Keratinocyte (primary cell): ENCODE results near the gene TIAM2. TPM values are rescaled to one million over a fixed set of nuclear protein-coding genes. Genes with fewer than 3 reads are reported as not detected.

Experiments used
- DNase-seq: peaks from one replicate; pipeline ENCODE4 v3.0.0-alpha.2; 2011; ENCODE audit warnings: low read depth, missing footprints, low spot score
- FAIRE-seq: peaks from 2 replicates; lab custom pipeline; 2011; peaks lifted over from hg19 to GRCh38; lab: Jason Lieb, UNC
- H2AFZ ChIP-seq: 2 replicates; pipeline ENCODE4 v1.6.0; 2012; ENCODE audit warnings: low read length, control low read depth, inconsistent platforms; ENCODE audit not compliant: control insufficient read depth
- H3K27ac ChIP-seq: 2 replicates; pipeline ENCODE4 v1.5.1; 2011; ENCODE audit warnings: low read length; ENCODE audit not compliant: control insufficient read depth, insufficient read depth
- H3K27me3 ChIP-seq: 3 replicates; pipeline ENCODE4 v1.6.0; 2011; ENCODE audit warnings: low read length; ENCODE audit not compliant: control insufficient read depth, insufficient read depth; ENCODE audit errors: extremely low read depth
- H3K36me3 ChIP-seq, 2 experiments: 2 replicates in 1 of 2; 3 replicates in 1 of 2; pipeline ENCODE4 v1.5.1; 2011; ENCODE audit warnings: low read length in 2 of 2, mild to moderate bottlenecking in 1 of 2; ENCODE audit not compliant: control insufficient read depth in 2 of 2, insufficient read depth in 2 of 2; ENCODE audit errors: extremely low read depth in 1 of 2
- H3K4me1 ChIP-seq: 3 replicates; pipeline ENCODE4 v1.5.1; 2011; ENCODE audit warnings: low read length; ENCODE audit not compliant: control insufficient read depth, insufficient read depth; ENCODE audit errors: extremely low read depth
- H3K4me2 ChIP-seq: 3 replicates; pipeline ENCODE4 v1.6.0; 2011; ENCODE audit warnings: low read depth, low read length; ENCODE audit not compliant: control insufficient read depth, insufficient read depth; ENCODE audit errors: extremely low read depth
- H3K4me3 ChIP-seq, 3 experiments: fragments of 200-600 bp in 1 of 3; sonication (generic) in 1 of 3; 2 replicates in 2 of 3; 3 replicates in 1 of 3; pipeline ENCODE4 v1.5.1; 2011 to 2016; ENCODE audit warnings: low read length in 3 of 3, mild to moderate bottlenecking in 3 of 3, control low read depth in 2 of 3, inconsistent platforms in 1 of 3, low read depth in 1 of 3, mixed read lengths in 1 of 3, mixed run types in 1 of 3, moderate library complexity in 1 of 3; ENCODE audit not compliant: control insufficient read depth in 2 of 3, insufficient read depth in 2 of 3; ENCODE audit errors: extremely low read depth in 1 of 3
- H3K79me2 ChIP-seq: 2 replicates; pipeline ENCODE4 v1.6.0; 2012; ENCODE audit warnings: low read length; ENCODE audit not compliant: control insufficient read depth, insufficient read depth
- H3K9ac ChIP-seq: 3 replicates; pipeline ENCODE4 v1.6.0; 2011; ENCODE audit warnings: low read length; ENCODE audit not compliant: control insufficient read depth, insufficient read depth; ENCODE audit errors: extremely low read depth
- H3K9me1 ChIP-seq: 3 replicates; pipeline ENCODE4 v1.6.0; 2011; ENCODE audit warnings: low read length; ENCODE audit not compliant: control insufficient read depth, insufficient read depth; ENCODE audit errors: extremely low read depth
- H3K9me3 ChIP-seq: 2 replicates; pipeline ENCODE4 v1.5.1; 2012; ENCODE audit warnings: low read depth, low read length; ENCODE audit not compliant: control insufficient read depth
- H4K20me1 ChIP-seq: 3 replicates; pipeline ENCODE4 v1.6.0; 2011; ENCODE audit warnings: low read length; ENCODE audit not compliant: control insufficient read depth, insufficient read depth; ENCODE audit errors: extremely low read depth
- EZH2 ChIP-seq: IDR thresholded peaks from one replicate; pipeline ENCODE4 v1.6.1; 2012; ENCODE audit warnings: inconsistent platforms, mild to moderate bottlenecking, low read length, moderate library complexity
- dilution Hi-C: fragments of 300-500 bp; cut with MboI; formaldehyde crosslinking; loops from one replicate; pipeline ENCODE4 v1.7.0; 2020; ENCODE audit warnings: low sequenced_read_pairs; ENCODE audit not compliant: extremely low pct_ligation_motif_present
- polyA plus RNA-seq, 5 experiments: library from polyadenylated mRNA; depleted of rRNA in 3 of 5; stranded (reverse) in 3 of 5; stranded (forward) in 1 of 5; unstranded in 1 of 5; fragments of >200 nt; gene quantifications; 1 replicate in 1 of 5; 2 replicates in 3 of 5; 3 replicates in 1 of 5; pipeline versions ENCODE4 v1.2.1 to v1.2.3, GENCODE V29; 2011 to 2012; ENCODE audit warnings: missing spikeins in 2 of 5, low read depth in 1 of 5, low replicate concordance in 1 of 5
- TF ChIP-seq, protein P1 (sequence below), 3 experiments: IDR thresholded peaks in 1 of 3; conservative IDR thresholded peaks in 1 of 3; optimal IDR thresholded peaks in 1 of 3; 2 replicates in 2 of 3; 3 replicates in 1 of 3; pipeline versions ENCODE3 to v1.5.1; 2011; ENCODE audit warnings: low read length in 3 of 3, mild to moderate bottlenecking in 3 of 3, moderate library complexity in 2 of 3, control low read depth in 1 of 3, inconsistent platforms in 1 of 3; ENCODE audit not compliant: insufficient read depth in 2 of 3; ENCODE audit errors: extremely low read depth in 1 of 3

Gene TIAM2
- polyA plus RNA-seq, 1 donor (not counting 4 experiments of a cell fraction or from before 2014, with no cell fraction given) = 4.0 TPM

GRCh38 chr6:155193526-155193925, 198.4 kb downstream of the TIAM2 start:
- no peaks in the 10 kb centered on the region for H3K9me1 ChIP-seq
- H3K27me3 ChIP-seq = no peaks in the 10 kb centered on the region
- dilution Hi-C loops = no loop called here
- no peak overlapping the region for H3K4me2 ChIP-seq
- H3K27ac ChIP-seq = no peak overlapping the region
- no peaks in the 10 kb centered on the region for H3K9me3 ChIP-seq
- no peak overlapping the region for H2AFZ ChIP-seq
- peaks cover 12% of the 10 kb centered on the region for H3K4me1 ChIP-seq
- TF ChIP-seq, protein P1, sequence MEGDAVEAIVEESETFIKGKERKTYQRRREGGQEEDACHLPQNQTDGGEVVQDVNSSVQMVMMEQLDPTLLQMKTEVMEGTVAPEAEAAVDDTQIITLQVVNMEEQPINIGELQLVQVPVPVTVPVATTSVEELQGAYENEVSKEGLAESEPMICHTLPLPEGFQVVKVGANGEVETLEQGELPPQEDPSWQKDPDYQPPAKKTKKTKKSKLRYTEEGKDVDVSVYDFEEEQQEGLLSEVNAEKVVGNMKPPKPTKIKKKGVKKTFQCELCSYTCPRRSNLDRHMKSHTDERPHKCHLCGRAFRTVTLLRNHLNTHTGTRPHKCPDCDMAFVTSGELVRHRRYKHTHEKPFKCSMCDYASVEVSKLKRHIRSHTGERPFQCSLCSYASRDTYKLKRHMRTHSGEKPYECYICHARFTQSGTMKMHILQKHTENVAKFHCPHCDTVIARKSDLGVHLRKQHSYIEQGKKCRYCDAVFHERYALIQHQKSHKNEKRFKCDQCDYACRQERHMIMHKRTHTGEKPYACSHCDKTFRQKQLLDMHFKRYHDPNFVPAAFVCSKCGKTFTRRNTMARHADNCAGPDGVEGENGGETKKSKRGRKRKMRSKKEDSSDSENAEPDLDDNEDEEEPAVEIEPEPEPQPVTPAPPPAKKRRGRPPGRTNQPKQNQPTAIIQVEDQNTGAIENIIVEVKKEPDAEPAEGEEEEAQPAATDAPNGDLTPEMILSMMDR (optimal IDR thresholded peaks at IDR 0.05 in 1 of 3, IDR thresholded peaks at IDR 0.05 in 1 of 3, conservative IDR thresholded peaks at IDR 0.05 in 1 of 3; ENCODE audit: extremely low read depth in 1 of 3, insufficient read depth in 2 of 3, low read length in 3 of 3) = no peak
- no peak for TF ChIP-seq EZH2
- H3K36me3 ChIP-seq = no peaks in the 10 kb centered on the region
- H3K4me3 ChIP-seq = no peak overlapping the region
- no peak overlapping the region for H3K9ac ChIP-seq
- H3K79me2 ChIP-seq = no peaks in the 10 kb centered on the region
- H4K20me1 ChIP-seq = no peaks in the 10 kb centered on the region
- FAIRE-seq (no peak), DNase-seq (no peak)

DNA sequence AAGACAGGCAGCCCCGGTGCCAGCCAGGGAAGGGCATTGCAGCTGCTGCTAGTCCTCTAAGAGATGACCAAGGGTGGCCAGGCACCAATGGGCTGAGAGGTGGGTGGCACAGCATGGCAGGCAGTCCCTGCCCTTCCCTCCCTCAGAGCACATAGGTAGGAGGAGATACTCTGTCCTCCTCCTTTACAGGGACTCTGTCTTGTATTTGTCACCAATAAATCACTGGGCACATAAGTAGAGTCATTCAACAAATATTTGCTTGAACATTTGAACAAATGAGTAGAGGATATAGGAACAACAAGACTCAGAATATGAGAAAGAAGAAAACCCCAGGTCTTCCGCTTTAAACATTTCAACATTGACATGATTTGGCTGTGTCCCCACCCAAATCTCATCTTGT, 199.3 kb downstream of the TIAM2 start:
- H3K9me1 ChIP-seq = no peaks in the 10 kb centered on the region
- H3K27ac ChIP-seq = no peak overlapping the region
- H3K79me2 ChIP-seq = no peaks in the 10 kb centered on the region
- FAIRE-seq = no peak
- no peaks in the 10 kb centered on the region for H4K20me1 ChIP-seq
- no peaks in the 10 kb centered on the region for H3K36me3 ChIP-seq
- H3K4me2 ChIP-seq = no peak overlapping the region
- no peak for TF ChIP-seq EZH2
- TF ChIP-seq, protein P1 (optimal IDR thresholded peaks at IDR 0.05 in 1 of 3, IDR thresholded peaks at IDR 0.05 in 1 of 3, conservative IDR thresholded peaks at IDR 0.05 in 1 of 3; ENCODE audit: extremely low read depth in 1 of 3, insufficient read depth in 2 of 3, low read length in 3 of 3) = no peak
- DNase-seq = no peak
- H2AFZ ChIP-seq = no peak overlapping the region
- dilution Hi-C loops = no loop called here
- H3K9ac ChIP-seq = no peak overlapping the region
- no peak overlapping the region for H3K4me3 ChIP-seq
- peaks cover 4% of the 10 kb centered on the region for H3K4me1 ChIP-seq
- H3K27me3 ChIP-seq = no peaks in the 10 kb centered on the region
- H3K9me3 ChIP-seq = no peaks in the 10 kb centered on the region
